Smooth muscle cell (in vitro differentiated cells): Measurements from ENCODE around the gene SLC1A2. TPM values are rescaled to one million over a fixed set of nuclear protein-coding genes. Genes with fewer than 3 reads are reported as not detected.

ENCODE experiments used
- DNase-seq: peaks from one replicate; lab custom pipeline; 2025; ENCODE audit not compliant: unreplicated experiment; lab: John Stamatoyannopoulos, UW
- H2AFZ ChIP-seq: fragments of 200-600 bp; sonication (generic); 2 replicates; pipeline ENCODE4 v1.6.0; 2016; ENCODE audit warnings: antibody characterized with exemption, low read depth, mild to moderate bottlenecking
- H3F3A ChIP-seq: fragments of 200-600 bp; sonication (generic); 2 replicates; pipeline ENCODE4 v1.6.0; 2017; ENCODE audit warnings: antibody characterized with exemption, low read depth
- H3K27ac ChIP-seq: fragments of 200-600 bp; sonication (generic); 2 replicates; pipeline ENCODE4 v1.5.1; 2016; ENCODE audit warnings: low read depth, mild to moderate bottlenecking
- H3K27me3 ChIP-seq: fragments of 200-600 bp; sonication (generic); 2 replicates; pipeline ENCODE4 v1.6.1; 2016; ENCODE audit warnings: low read depth, mild to moderate bottlenecking
- H3K36me3 ChIP-seq: fragments of 200-600 bp; sonication (generic); 2 replicates; pipeline ENCODE4 v1.5.1; 2016; ENCODE audit warnings: low read depth
- H3K4me1 ChIP-seq: fragments of 200-600 bp; sonication (generic); 2 replicates; pipeline ENCODE4 v1.5.1; 2016; ENCODE audit warnings: low read depth
- H3K4me2 ChIP-seq: fragments of 200-600 bp; sonication (generic); 2 replicates; pipeline ENCODE4 v1.6.0; 2016; ENCODE audit warnings: mild to moderate bottlenecking
- H3K4me3 ChIP-seq: fragments of 200-600 bp; sonication (generic); 2 replicates; pipeline ENCODE4 v1.5.1; 2016; ENCODE audit warnings: mild to moderate bottlenecking
- H3K79me2 ChIP-seq: fragments of 200-600 bp; sonication (generic); 2 replicates; pipeline ENCODE4 v1.6.0; 2016; ENCODE audit warnings: low read depth, mild to moderate bottlenecking
- H3K9ac ChIP-seq: fragments of 200-600 bp; sonication (generic); 2 replicates; pipeline ENCODE4 v1.6.0; 2016; ENCODE audit warnings: low read depth
- H3K9me3 ChIP-seq: fragments of 200-600 bp; sonication (generic); replicated peaks from 2 replicates; pipeline ENCODE4 v1.5.1; 2016; ENCODE audit warnings: low read depth
- H4K20me1 ChIP-seq: fragments of 200-600 bp; sonication (generic); 2 replicates; pipeline ENCODE4 v1.6.0; 2016; ENCODE audit warnings: low read depth
- CTCF ChIP-seq: fragments of 200-600 bp; sonication (generic); IDR thresholded peaks from 2 replicates; pipeline ENCODE4 v1.5.1; 2017; ENCODE audit warnings: borderline replicate concordance, mild to moderate bottlenecking, antibody characterized with exemption; ENCODE audit not compliant: insufficient read depth, poor library complexity, severe bottlenecking
- WGBS: methylation state at CpG from one replicate; pipeline ENCODE4 v1.1.7; 2016; ENCODE audit warnings: low lambda C conversion rate; 5-methylcytosine and 5-hydroxymethylcytosine counted together
- polyA plus RNA-seq: library from polyadenylated mRNA; unstranded; fragments of >200 nt; fragmentation: Nextera tagmentation; extraction: Ambion mirVana; gene quantifications from 2 replicates; pipeline ENCODE4 v1.2.1, GENCODE V29; 2016
- total RNA-seq: library from RNA; depleted of rRNA; stranded (reverse); fragments of >200 nt; gene quantifications from 2 replicates; pipeline ENCODE4 v1.2.3, GENCODE V29; 2014

SLC1A2 gene
- total and polyA plus RNA-seq, 2 experiments from 2014 or later, result 3.6 TPM; not detected in 1

- no peak for DNase-seq
- H3K9ac ChIP-seq, result no peak overlapping the region
- peak overlapping the region; percentile 39 for H3K27ac ChIP-seq
- WGBS, result 64% methylated on average over 5 of the region's 5 CpGs
- no peaks in the 10 kb centered on the region for H3F3A ChIP-seq
- no peaks in the 10 kb centered on the region for H4K20me1 ChIP-seq
- H3K4me3 ChIP-seq, result no peak overlapping the region
- H3K36me3 ChIP-seq, result no peaks in the 10 kb centered on the region
- no peaks in the 10 kb centered on the region for H3K27me3 ChIP-seq
- peak overlapping the region; percentile 32 for H2AFZ ChIP-seq
- TF ChIP-seq CTCF, result no peak
- peak overlapping the region; percentile 39 for H3K4me2 ChIP-seq
- no peaks in the 10 kb centered on the region for H3K79me2 ChIP-seq
- peaks cover 14% of the 10 kb centered on the region for H3K4me1 ChIP-seq
- H3K9me3 ChIP-seq, result no peaks in the 10 kb centered on the region
Measured at GRCh38 chr11:35318977-35319925, 100.1 kb downstream of the SLC1A2 start.

- H3K4me1 ChIP-seq, result peaks cover 14% of the 10 kb centered on the region
- H3K27me3 ChIP-seq, result no peaks in the 10 kb centered on the region
- no peak overlapping the region for H3K27ac ChIP-seq
- no peak overlapping the region for H2AFZ ChIP-seq
- H4K20me1 ChIP-seq, result no peaks in the 10 kb centered on the region
- H3K4me3 ChIP-seq, result no peak overlapping the region
- H3K9ac ChIP-seq, result no peak overlapping the region
- no peak for DNase-seq
- no peaks in the 10 kb centered on the region for H3F3A ChIP-seq
- WGBS, result 92% methylated on average over 1 of the region's 1 CpG
- H3K9me3 ChIP-seq, result no peaks in the 10 kb centered on the region
- H3K36me3 ChIP-seq, result no peaks in the 10 kb centered on the region
- no peaks in the 10 kb centered on the region for H3K79me2 ChIP-seq
- TF ChIP-seq CTCF, result no peak
- no peak overlapping the region for H3K4me2 ChIP-seq
Measured at GRCh38 chr11:35318309-35318708, 101.0 kb downstream of the SLC1A2 start.

GRCh38 chr11:35317253-35317652, 102.1 kb downstream of the SLC1A2 start:
- WGBS, result 93% methylated on average over 7 of the region's 7 CpGs
- Histone ChIP-seq H3K4me3 (no peak overlapping the region), H3K79me2 (no peaks in the 10 kb centered on the region), H2AFZ (no peak overlapping the region), H3K4me2 (no peak overlapping the region), H3K4me1 (peaks cover 14% of the 10 kb centered on the region), H3F3A (no peaks in the 10 kb centered on the region), H3K9me3 (no peaks in the 10 kb centered on the region), H4K20me1 (no peaks in the 10 kb centered on the region), H3K36me3 (no peaks in the 10 kb centered on the region), H3K9ac (no peak overlapping the region), H3K27ac (no peak overlapping the region), H3K27me3 (no peaks in the 10 kb centered on the region)
- DNase-seq, result no peak
- TF ChIP-seq CTCF, result no peak
